Neural cell (in vitro differentiated cells): ENCODE data around the gene QSER1. TPM values are rescaled to one million over a fixed set of nuclear protein-coding genes. Genes with fewer than 3 reads are reported as not detected.

Experiments
- H2AFZ ChIP-seq: fragments of 200-600, 300-800 bp; sonication (generic), shearing (Covaris generic); 2 replicates; pipeline ENCODE4 v1.6.0; 2014; ENCODE audit warnings: low read depth, mild to moderate bottlenecking, antibody characterized with exemption, low read length, moderate library complexity
- H3F3A ChIP-seq: fragments of 200-600 bp; shearing (Covaris generic); 2 replicates; pipeline ENCODE4 v1.6.1; 2016; ENCODE audit warnings: mild to moderate bottlenecking, moderate library complexity, mixed read lengths, antibody characterized with exemption, low read length; ENCODE audit not compliant: insufficient read depth, poor library complexity, severe bottlenecking
- H3K27ac ChIP-seq: fragments of 200-600, 300-800 bp; sonication (generic), shearing (Covaris generic); 2 replicates; pipeline ENCODE4 v1.5.1; 2014; ENCODE audit warnings: mild to moderate bottlenecking, low read length, moderate library complexity
- H3K27me3 ChIP-seq: fragments of 300-800, 200-600 bp; sonication (generic), shearing (Covaris generic); 2 replicates; pipeline ENCODE4 v1.6.0; 2014; ENCODE audit warnings: mild to moderate bottlenecking, low read depth, low read length, moderate library complexity; ENCODE audit not compliant: insufficient read depth
- H3K36me3 ChIP-seq: fragments of 300-800, 200-600 bp; sonication (generic), shearing (Covaris generic); 2 replicates; pipeline ENCODE4 v1.5.1; 2014; ENCODE audit warnings: mild to moderate bottlenecking, antibody characterized with exemption, low read length, moderate library complexity; ENCODE audit not compliant: insufficient read depth
- H3K4me2 ChIP-seq: fragments of 300-800, 200-600 bp; sonication (generic), shearing (Covaris generic); 2 replicates; pipeline ENCODE4 v1.6.0; 2014; ENCODE audit warnings: mild to moderate bottlenecking, low read length
- H3K4me3 ChIP-seq: fragments of 300-800, 200-600 bp; sonication (generic), shearing (Covaris generic); 2 replicates; pipeline ENCODE4 v1.5.1; 2014; ENCODE audit warnings: mild to moderate bottlenecking, low read length, moderate library complexity
- H3K79me2 ChIP-seq: fragments of 200-600 bp; shearing (Covaris generic); replicated peaks from 2 replicates; pipeline ENCODE4 v1.6.0; 2014; ENCODE audit warnings: mild to moderate bottlenecking, low read length, moderate library complexity; ENCODE audit not compliant: insufficient read depth
- H3K9ac ChIP-seq: fragments of 300-800, 200-600 bp; sonication (generic), shearing (Covaris generic); 2 replicates; pipeline ENCODE4 v1.6.1; 2016; ENCODE audit warnings: mild to moderate bottlenecking, low read length, mixed read lengths
- H3K9me2 ChIP-seq: fragments of 200-600 bp; shearing (Covaris generic); 2 replicates; pipeline ENCODE4 v1.6.1; 2016; ENCODE audit warnings: mild to moderate bottlenecking, low read length, mixed read lengths; ENCODE audit not compliant: insufficient read depth
- H3K9me3 ChIP-seq: fragments of 200-600, 300-800 bp; sonication (generic), shearing (Covaris generic); 2 replicates; pipeline ENCODE4 v1.6.1; 2016; ENCODE audit warnings: mild to moderate bottlenecking, mixed run types, low read length, moderate library complexity, mixed read lengths
- H4K20me1 ChIP-seq: fragments of 200-600 bp; shearing (Covaris generic); 2 replicates; pipeline ENCODE4 v1.6.1; 2016; ENCODE audit warnings: mild to moderate bottlenecking, mixed run types; ENCODE audit not compliant: insufficient read depth
- CTCF ChIP-seq: fragments of 450-650 bp; IDR thresholded peaks from 2 replicates; pipeline ENCODE4 v1.5.1; 2014; ENCODE audit warnings: antibody characterized with exemption, mild to moderate bottlenecking, moderate library complexity; ENCODE audit not compliant: poor library complexity, severe bottlenecking
- EZH2 ChIP-seq: fragments of 200-600, 300-800 bp; shearing (Covaris generic), sonication (generic); IDR thresholded peaks from 2 replicates; pipeline ENCODE4 v1.6.1; 2014; ENCODE audit warnings: antibody characterized with exemption, low read length, borderline replicate concordance, mild to moderate bottlenecking; ENCODE audit not compliant: insufficient read depth, poor library complexity, severe bottlenecking
- MXI1 ChIP-seq: fragments of 450-650 bp; conservative IDR thresholded peaks from 2 replicates; pipeline ENCODE4 v1.6.1; 2014; ENCODE audit warnings: antibody characterized with exemption, mild to moderate bottlenecking; ENCODE audit not compliant: poor library complexity, severe bottlenecking
- POLR2AphosphoS5 ChIP-seq: IDR thresholded peaks from 2 replicates; pipeline ENCODE4 v1.6.1; 2012
- RAD21 ChIP-seq: fragments of 450-650 bp; conservative IDR thresholded peaks from 2 replicates; pipeline ENCODE4 v1.6.1; 2014; ENCODE audit warnings: antibody characterized with exemption, mild to moderate bottlenecking, moderate library complexity
- REST ChIP-seq: IDR thresholded peaks from 2 replicates; pipeline ENCODE4 v1.6.1; 2012; ENCODE audit warnings: borderline replicate concordance
- SMC3 ChIP-seq: fragments of 450-650 bp; conservative IDR thresholded peaks from 2 replicates; pipeline ENCODE4 v1.6.1; 2014; ENCODE audit warnings: antibody characterized with exemption, mild to moderate bottlenecking, moderate library complexity; ENCODE audit not compliant: poor library complexity
- TAF1 ChIP-seq: IDR thresholded peaks from 2 replicates; pipeline ENCODE4 v1.6.1; 2012; ENCODE audit warnings: low read depth
- polyA plus RNA-seq: library from polyadenylated mRNA; depleted of rRNA; stranded (reverse); fragments of >200 nt; gene quantifications from 2 replicates; pipeline ENCODE4 v1.2.3, GENCODE V29; 2014

QSER1 gene
- polyA plus RNA-seq, 1 donor from 2014 or later = 18.1 TPM

GRCh38 chr11:32884770-32885384 is 7.7 kb upstream of the QSER1 start:
- no peaks in the 10 kb centered on the region for H3K36me3 ChIP-seq
- H3K9ac ChIP-seq = no peak overlapping the region
- no peaks in the 10 kb centered on the region for H4K20me1 ChIP-seq
- H3K4me3 ChIP-seq = no peak overlapping the region
- peak; percentile 42 for TF ChIP-seq CTCF
- peak; percentile 17 for TF ChIP-seq RAD21
- TF ChIP-seq EZH2 = no peak
- no peak for TF ChIP-seq REST
- H3K27ac ChIP-seq = no peak overlapping the region
- H2AFZ ChIP-seq = no peak overlapping the region
- no peaks in the 10 kb centered on the region for H3K9me2 ChIP-seq
- no peaks in the 10 kb centered on the region for H3K9me3 ChIP-seq
- no peaks in the 10 kb centered on the region for H3F3A ChIP-seq
- no peaks in the 10 kb centered on the region for H3K79me2 ChIP-seq
- no peak overlapping the region for H3K4me2 ChIP-seq
- H3K27me3 ChIP-seq = no peaks in the 10 kb centered on the region

DNA sequence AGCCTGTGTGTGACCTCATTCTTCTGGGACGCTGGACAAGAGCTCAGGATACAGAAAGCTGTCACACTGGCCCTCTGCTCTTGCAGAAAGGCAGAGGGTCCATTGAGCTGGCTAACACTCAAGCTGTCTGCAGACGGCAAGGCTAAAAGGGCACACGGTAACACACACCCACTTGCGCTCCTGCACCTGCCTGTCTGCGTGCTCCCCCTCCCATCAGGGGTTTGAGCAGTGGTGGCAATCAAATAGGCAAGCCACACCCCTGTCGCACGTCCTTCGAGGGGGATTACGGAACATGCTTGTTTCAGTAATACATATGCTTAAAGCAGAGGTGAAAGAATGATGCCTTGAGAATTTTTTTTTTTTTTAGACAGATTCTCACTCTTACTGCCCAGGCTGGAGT is 7.1 kb upstream of the QSER1 start:
- no peak overlapping the region for H3K9ac ChIP-seq
- no peak for TF ChIP-seq TAF1
- no peak for TF ChIP-seq MXI1
- TF ChIP-seq POLR2AphosphoS5 = no peak
- no peak for TF ChIP-seq EZH2
- no peak for TF ChIP-seq CTCF
- TF ChIP-seq SMC3 = no peak
- no peaks in the 10 kb centered on the region for H3K9me2 ChIP-seq

More for the DNA sequence above, 7.1 kb upstream of the QSER1 start:
- Histone ChIP-seq H3K36me3 (no peaks in the 10 kb centered on the region), H3K4me3 (no peak overlapping the region), H3K9me3 (no peaks in the 10 kb centered on the region), H4K20me1 (no peaks in the 10 kb centered on the region), H3K27ac (no peak overlapping the region), H3F3A (no peaks in the 10 kb centered on the region), H3K4me2 (no peak overlapping the region), H3K79me2 (no peaks in the 10 kb centered on the region), H3K27me3 (no peaks in the 10 kb centered on the region), H2AFZ (no peak overlapping the region)
